ENCODE data around the gene FOXO3.

Gene FOXO3

DNA sequence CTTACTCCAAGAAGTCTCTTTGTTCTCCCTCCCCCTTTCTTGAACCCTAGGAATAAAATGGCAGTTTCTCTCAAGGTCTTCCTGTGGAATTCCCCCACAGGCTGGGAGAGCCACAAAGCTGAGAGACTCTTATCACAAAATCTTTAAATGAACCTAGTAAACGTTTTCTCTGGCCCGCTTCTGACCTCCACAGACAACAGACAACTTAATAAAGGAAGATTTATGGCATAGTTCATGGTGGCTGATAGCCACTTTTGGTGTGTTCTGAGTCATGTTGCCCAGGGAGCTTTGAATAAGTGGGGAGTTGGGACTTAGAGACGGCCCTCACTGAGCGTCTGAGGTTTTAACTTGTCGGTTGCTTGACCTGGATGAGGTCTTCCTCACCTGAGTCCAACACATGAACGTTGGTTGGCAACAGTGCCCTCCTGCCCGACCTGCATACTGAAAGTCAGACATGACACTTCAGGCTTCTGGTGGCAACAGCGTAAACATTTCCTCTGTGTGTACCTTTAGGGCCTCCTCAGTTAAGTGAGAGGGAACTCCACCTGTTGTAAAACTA lies 124.1 kb downstream of the FOXO3 start:
- no peak for TF ChIP-seq CTCF (IDR thresholded peaks at IDR 0.05)

GRCh38 chr6:108685970-108686369 lies 125.3 kb downstream of the FOXO3 start:
- Histone ChIP-seq H3K4me3 (ENCODE audit: low read depth in 1 of 2, low read length in 1 of 2) (no peak overlapping the region), H3K4me1 (ENCODE audit: control insufficient read depth in 1 of 2, insufficient read depth in 1 of 2, low read depth in 1 of 2, low read length in 1 of 2) (peaks cover 6 to 10% of the 10 kb centered on the region in 2 experiments), H3K36me3 (peaks cover 28% of the 10 kb centered on the region), H3K9me3 (no peaks in the 10 kb centered on the region), H3K27me3 (no peaks in the 10 kb centered on the region), H3K27ac (peak overlapping the region; percentile 17)
- TF ChIP-seq CTCF (IDR thresholded peaks at IDR 0.05), result no peak

More for the DNA sequence above, 124.1 kb downstream of the FOXO3 start:
- Histone ChIP-seq H3K27ac (no peak overlapping the region), H3K36me3 (peaks cover 30% of the 10 kb centered on the region), H3K27me3 (no peaks in the 10 kb centered on the region), H3K4me3 (ENCODE audit: low read depth in 1 of 2, low read length in 1 of 2) (no peak overlapping the region), H3K4me1 (ENCODE audit: control insufficient read depth in 1 of 2, insufficient read depth in 1 of 2, low read depth in 1 of 2, low read length in 1 of 2) (peaks cover 6 to 10% of the 10 kb centered on the region in 2 experiments), H3K9me3 (no peaks in the 10 kb centered on the region)

GRCh38 chr6:108686896-108687295 lies 126.2 kb downstream of the FOXO3 start:
- no peaks in the 10 kb centered on the region for H3K9me3 ChIP-seq
- no peak for TF ChIP-seq CTCF (IDR thresholded peaks at IDR 0.05)
- H3K4me3 ChIP-seq (ENCODE audit: low read depth in 1 of 2, low read length in 1 of 2), result no peak overlapping the region
- H3K27me3 ChIP-seq, result no peaks in the 10 kb centered on the region
- H3K27ac ChIP-seq, result no peak overlapping the region
- H3K4me1 ChIP-seq (ENCODE audit: control insufficient read depth in 1 of 2, insufficient read depth in 1 of 2, low read depth in 1 of 2, low read length in 1 of 2), result peaks cover 6 to 10% of the 10 kb centered on the region in 2 experiments
- peaks cover 28% of the 10 kb centered on the region for H3K36me3 ChIP-seq

DNA sequence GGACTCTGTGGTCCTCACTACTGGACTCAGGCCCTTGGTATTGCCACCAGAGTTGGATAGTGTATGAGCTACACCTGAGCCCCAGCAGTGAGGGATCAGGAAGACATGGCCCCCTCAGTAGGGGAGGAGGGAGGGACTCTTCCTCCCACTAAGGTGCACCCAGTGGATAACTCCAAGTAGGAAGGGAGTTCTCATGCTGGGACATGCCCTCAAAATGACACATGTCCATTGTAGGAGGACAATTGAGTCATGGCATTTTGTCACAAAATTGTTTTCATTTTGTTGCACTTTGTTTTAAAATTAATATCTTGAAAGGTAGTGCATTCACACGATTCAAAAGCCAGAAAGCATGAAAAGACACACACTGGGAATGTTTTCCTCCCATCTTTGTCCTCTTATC lies 127.2 kb downstream of the FOXO3 start:
- Histone ChIP-seq H3K4me3 (ENCODE audit: low read depth in 1 of 2, low read length in 1 of 2) (no peak overlapping the region), H3K36me3 (peaks cover 22% of the 10 kb centered on the region), H3K27me3 (no peaks in the 10 kb centered on the region), H3K27ac (no peak overlapping the region), H3K4me1 (ENCODE audit: control insufficient read depth in 1 of 2, insufficient read depth in 1 of 2, low read depth in 1 of 2, low read length in 1 of 2) (peaks cover 6 to 10% of the 10 kb centered on the region in 2 experiments), H3K9me3 (no peaks in the 10 kb centered on the region)
- no peak for TF ChIP-seq CTCF (IDR thresholded peaks at IDR 0.05)

- Histone ChIP-seq H3K4me1 (ENCODE audit: control insufficient read depth in 1 of 2, insufficient read depth in 1 of 2, low read depth in 1 of 2, low read length in 1 of 2) (peaks cover 6 to 10% of the 10 kb centered on the region in 2 experiments), H3K36me3 (peaks cover 29% of the 10 kb centered on the region), H3K4me3 (ENCODE audit: low read depth in 1 of 2, low read length in 1 of 2) (no peak overlapping the region), H3K9me3 (no peaks in the 10 kb centered on the region), H3K27ac (peak overlapping the region; percentile 70), H3K27me3 (no peaks in the 10 kb centered on the region)
- TF ChIP-seq CTCF (IDR thresholded peaks at IDR 0.05), result no peak
Observed at GRCh38 chr6:108689272-108690161, 128.8 kb downstream of the FOXO3 start.

All from neutrophil (primary cell).